ENCODE results near the gene CLDN2.
"Not testable (repeated sequence)": the region's sequence is repeated elsewhere in the genome, so short reads cannot be mapped to it uniquely, and the experiment has no call there.

CLDN2 gene

GRCh38 chrX:106959901-106960300, 39.7 kb downstream of the CLDN2 start:
- Histone ChIP-seq H3K36me3 (ENCODE audit: control insufficient read depth, insufficient read depth, low read length) (no peaks in the 10 kb centered on the region), H3K27me3 (replicated peaks; ENCODE audit: control insufficient read depth, insufficient read depth, low read length) (no peaks in the 10 kb centered on the region), H3K4me3 (replicated peaks; ENCODE audit: low read depth, low read length) (no peak overlapping the region)
- DNase-seq (ENCODE audit: extremely low read depth, insufficient read length): no peak
- TF ChIP-seq CTCF (IDR thresholded peaks at IDR 0.05; ENCODE audit: insufficient read depth, low read length, poor library complexity, severe bottlenecking): no peak

DNA sequence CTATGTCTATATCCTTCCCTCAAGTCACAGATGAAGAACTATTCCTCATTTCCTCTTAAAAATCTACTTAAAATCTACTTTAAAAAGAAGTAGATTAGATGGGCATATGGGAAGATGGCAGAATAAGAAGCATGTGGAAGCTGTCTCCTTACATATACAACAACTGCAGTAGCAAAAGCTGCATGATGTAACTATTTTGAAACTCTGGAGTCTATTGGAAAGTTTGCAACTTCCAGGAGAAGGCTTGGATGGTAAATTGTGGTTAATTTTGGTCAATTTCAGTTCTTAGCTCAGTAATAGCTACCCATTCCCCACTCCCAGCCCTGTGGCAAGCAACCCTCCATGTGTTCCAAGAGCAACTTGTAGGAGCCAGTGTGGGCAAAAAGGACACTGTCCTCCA, 42.9 kb downstream of the CLDN2 start:
- Histone ChIP-seq H3K36me3 (ENCODE audit: control insufficient read depth, insufficient read depth, low read length) (no peaks in the 10 kb centered on the region), H3K4me3 (replicated peaks; ENCODE audit: low read depth, low read length) (no peak overlapping the region), H3K27me3 (replicated peaks; ENCODE audit: control insufficient read depth, insufficient read depth, low read length) (no peaks in the 10 kb centered on the region)
- no peak for DNase-seq (ENCODE audit: extremely low read depth, insufficient read length)
- TF ChIP-seq CTCF (IDR thresholded peaks at IDR 0.05; ENCODE audit: insufficient read depth, low read length, poor library complexity, severe bottlenecking): no peak

DNA sequence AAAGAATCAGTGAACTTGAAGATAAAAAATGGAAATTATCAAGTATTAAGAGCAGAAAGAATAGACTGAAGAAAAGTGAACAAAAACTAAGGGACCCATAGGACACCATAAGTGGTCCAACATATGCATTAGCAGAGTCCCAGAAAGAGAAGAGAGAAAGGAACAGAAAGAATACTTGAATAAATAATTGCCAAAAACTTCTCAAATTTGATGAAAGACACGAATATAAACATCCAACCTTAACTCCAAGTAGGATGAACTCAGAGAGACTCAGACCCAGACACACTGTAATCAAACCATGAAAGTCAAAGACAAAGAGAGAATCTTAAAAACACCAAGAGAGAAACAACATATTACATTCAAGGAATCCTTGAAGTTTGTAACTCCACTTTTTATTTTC, 44.1 kb downstream of the CLDN2 start:
- Histone ChIP-seq H3K27me3 (replicated peaks; ENCODE audit: control insufficient read depth, insufficient read depth, low read length) (no peaks in the 10 kb centered on the region), H3K36me3 (ENCODE audit: control insufficient read depth, insufficient read depth, low read length) (no peaks in the 10 kb centered on the region), H3K4me3 (replicated peaks; ENCODE audit: low read depth, low read length) (no peak overlapping the region)
- no peak for TF ChIP-seq CTCF (IDR thresholded peaks at IDR 0.05; ENCODE audit: insufficient read depth, low read length, poor library complexity, severe bottlenecking)
- DNase-seq (ENCODE audit: extremely low read depth, insufficient read length): no peak

GRCh38 chrX:106966547-106966946, 46.3 kb downstream of the CLDN2 start:
- H3K36me3 ChIP-seq (ENCODE audit: control insufficient read depth, insufficient read depth, low read length); H3K4me3 ChIP-seq (replicated peaks; ENCODE audit: low read depth, low read length); H3K27me3 ChIP-seq (replicated peaks; ENCODE audit: control insufficient read depth, insufficient read depth, low read length); DNase-seq (ENCODE audit: extremely low read depth, insufficient read length): not testable (repeated sequence)

DNA sequence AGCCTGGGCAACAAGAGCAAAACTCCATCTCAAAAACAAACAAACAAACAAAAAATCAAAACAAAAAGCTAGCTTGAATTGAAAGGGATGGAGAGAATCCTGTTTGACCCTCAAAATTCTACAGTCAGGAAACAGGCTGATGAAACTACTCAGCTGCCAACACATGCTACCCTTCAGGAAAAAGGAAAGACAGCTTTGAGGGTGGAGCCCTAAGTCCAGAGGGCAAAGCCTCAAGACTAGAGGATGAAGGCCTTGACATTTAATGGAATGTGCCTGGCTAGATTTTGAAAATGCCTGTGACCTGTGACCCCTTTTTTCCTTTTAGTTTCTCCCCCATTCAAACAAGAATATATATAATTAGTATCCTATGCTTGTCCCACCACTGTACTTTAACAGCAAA, 52.7 kb downstream of the CLDN2 start:
- no peaks in the 10 kb centered on the region for H3K27me3 ChIP-seq (replicated peaks; ENCODE audit: control insufficient read depth, insufficient read depth, low read length)
- H3K36me3 ChIP-seq (ENCODE audit: control insufficient read depth, insufficient read depth, low read length): no peaks in the 10 kb centered on the region
- no peak overlapping the region for H3K4me3 ChIP-seq (replicated peaks; ENCODE audit: low read depth, low read length)
- TF ChIP-seq CTCF (IDR thresholded peaks at IDR 0.05; ENCODE audit: insufficient read depth, low read length, poor library complexity, severe bottlenecking): no peak
- DNase-seq (ENCODE audit: extremely low read depth, insufficient read length): no peak

- H3K27me3 ChIP-seq (replicated peaks; ENCODE audit: control insufficient read depth, insufficient read depth, low read length): no peaks in the 10 kb centered on the region
- no peak for TF ChIP-seq CTCF (IDR thresholded peaks at IDR 0.05; ENCODE audit: insufficient read depth, low read length, poor library complexity, severe bottlenecking)
- H3K4me3 ChIP-seq (replicated peaks; ENCODE audit: low read depth, low read length): no peak overlapping the region
- H3K36me3 ChIP-seq (ENCODE audit: control insufficient read depth, insufficient read depth, low read length): no peaks in the 10 kb centered on the region
- no peak for DNase-seq (ENCODE audit: extremely low read depth, insufficient read length)
These were observed 53.4 kb downstream of the CLDN2 start for GRCh38 chrX:106973433-106974149.
